Activated CD4-positive, alpha-beta T cell treated with anti-CD3 and anti-CD28 coated beads, Interleukin-2, Interleukin-6, amounts not matched to agents 100 ng/mL and 50 ng/mL, durations not matched to agents 16 hours and 8 hours (primary cell): Measurements from ENCODE around the gene TSGA10IP.

Source experiments
- DNase-seq: peaks from one replicate; pipeline ENCODE4 v3.0.0-alpha.2; 2020

The TSGA10IP gene

DNA sequence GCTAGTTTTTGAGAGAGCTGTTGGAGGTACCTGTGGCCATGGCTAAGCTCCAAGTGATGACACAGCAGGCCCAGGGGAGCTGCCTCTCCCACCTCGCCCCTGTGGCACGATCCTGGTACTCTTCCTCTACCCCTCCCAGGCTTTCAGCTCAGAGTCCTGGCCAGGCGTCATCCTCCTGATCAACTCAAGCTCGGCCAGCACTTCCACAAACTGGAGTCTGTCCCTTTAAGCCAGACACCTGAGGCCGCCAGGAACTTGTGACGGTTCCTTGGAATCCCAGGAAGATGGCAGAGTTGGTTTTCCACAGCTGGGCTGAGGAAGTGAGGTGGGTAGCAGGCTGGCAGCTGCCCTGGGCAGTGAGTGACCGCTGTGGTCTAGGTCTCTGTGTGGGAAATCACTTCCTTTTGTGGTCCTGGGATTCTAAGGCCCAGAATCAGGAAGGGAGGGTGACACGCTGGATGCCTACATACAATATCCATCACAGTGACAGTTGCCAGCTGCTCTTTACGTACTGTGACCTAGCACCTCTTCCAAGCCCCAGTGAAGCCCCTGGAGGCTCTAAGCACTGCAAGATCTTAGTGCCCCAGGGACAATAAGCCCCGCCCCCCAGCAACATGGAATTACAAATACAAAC is 63.3 kb downstream of the TSGA10IP start:
- no peak for DNase-seq
